Tibial artery (tissue), 4 donors: ENCODE measurements around the gene SDK1.

Source experiments
- DNase-seq, 2 donors: peaks; one replicate each; pipeline ENCODE4 v3.0.0-alpha.2; 2019
- H3K27ac ChIP-seq, 2 donors: fragments of 200-600 bp; sonication (generic) in 1 of 2; 1 replicate in 1 of 2; 2 replicates in 1 of 2; pipeline ENCODE4 v1.5.1; 2018 to 2019; ENCODE audit warnings: mild to moderate bottlenecking in 1 of 2
- H3K27me3 ChIP-seq, 2 donors: fragments of 200-600 bp; sonication (generic) in 1 of 2; one replicate each; pipeline versions ENCODE4 v1.5.1 to v1.6.0; 2016 to 2019
- H3K36me3 ChIP-seq, 3 donors: fragments of 200-600 bp; sonication (generic) in 2 of 3; one replicate each; pipeline ENCODE4 v1.5.1; 2016 to 2019; ENCODE audit warnings: mild to moderate bottlenecking in 2 of 3
- H3K4me1 ChIP-seq, 4 donors: fragments of 200-600 bp; sonication (generic) in 2 of 4; 1 replicate in 3 of 4; 2 replicates in 1 of 4; pipeline ENCODE4 v1.5.1; 2016 to 2019
- H3K4me3 ChIP-seq, 2 donors: fragments of 200-600 bp; sonication (generic) in 1 of 2; 1 replicate in 1 of 2; 2 replicates in 1 of 2; pipeline ENCODE4 v1.5.1; 2018 to 2019; ENCODE audit warnings: mild to moderate bottlenecking in 2 of 2
- H3K9me3 ChIP-seq, 3 donors: fragments of 200-600 bp; sonication (generic) in 1 of 3; one replicate each; pipeline ENCODE4 v1.5.1; 2016 to 2019
- intact Hi-C: fragments of 100-400 bp; cut with DNase I; formaldehyde crosslinking; loops from one replicate; pipeline ENCODE4 v1.15.0; 2023; ENCODE audit warnings: low total_unique reads
- TF ChIP-seq, protein P1 (sequence below), 2 experiments: fragments of 200-600 bp in 1 of 2; fragments of 450-650 bp in 1 of 2; IDR thresholded peaks; one replicate each; pipeline ENCODE4 v1.5.1; 2017 to 2019; ENCODE audit warnings: antibody characterized with exemption in 2 of 2, mild to moderate bottlenecking in 1 of 2, moderate library complexity in 1 of 2

The SDK1 gene

GRCh38 chr7:3893789-3894153, 592.7 kb downstream of the SDK1 start:
- TF ChIP-seq, protein P1, sequence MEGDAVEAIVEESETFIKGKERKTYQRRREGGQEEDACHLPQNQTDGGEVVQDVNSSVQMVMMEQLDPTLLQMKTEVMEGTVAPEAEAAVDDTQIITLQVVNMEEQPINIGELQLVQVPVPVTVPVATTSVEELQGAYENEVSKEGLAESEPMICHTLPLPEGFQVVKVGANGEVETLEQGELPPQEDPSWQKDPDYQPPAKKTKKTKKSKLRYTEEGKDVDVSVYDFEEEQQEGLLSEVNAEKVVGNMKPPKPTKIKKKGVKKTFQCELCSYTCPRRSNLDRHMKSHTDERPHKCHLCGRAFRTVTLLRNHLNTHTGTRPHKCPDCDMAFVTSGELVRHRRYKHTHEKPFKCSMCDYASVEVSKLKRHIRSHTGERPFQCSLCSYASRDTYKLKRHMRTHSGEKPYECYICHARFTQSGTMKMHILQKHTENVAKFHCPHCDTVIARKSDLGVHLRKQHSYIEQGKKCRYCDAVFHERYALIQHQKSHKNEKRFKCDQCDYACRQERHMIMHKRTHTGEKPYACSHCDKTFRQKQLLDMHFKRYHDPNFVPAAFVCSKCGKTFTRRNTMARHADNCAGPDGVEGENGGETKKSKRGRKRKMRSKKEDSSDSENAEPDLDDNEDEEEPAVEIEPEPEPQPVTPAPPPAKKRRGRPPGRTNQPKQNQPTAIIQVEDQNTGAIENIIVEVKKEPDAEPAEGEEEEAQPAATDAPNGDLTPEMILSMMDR (IDR thresholded peaks at IDR 0.05), result no peak
- Histone ChIP-seq H3K36me3 (no peaks in the 10 kb centered on the region), H3K9me3 (no peaks in the 10 kb centered on the region), H3K4me1 (peaks cover 0 to 19% (median 4%) of the 10 kb centered on the region in 4 donors), H3K27me3 (no peaks in the 10 kb centered on the region), H3K4me3 (no peak overlapping the region), H3K27ac (no peak overlapping the region)
- DNase-seq, result no peak
- intact Hi-C loops, result no loop called here

- intact Hi-C loops, result loop anchor here (5.0 kb wide), 1 partner anchor 593 kb away; the partner anchor contains the start of gene SDK1
Observed at GRCh38 chr7:3895341-3896116, 594.5 kb downstream of the SDK1 start.

DNA sequence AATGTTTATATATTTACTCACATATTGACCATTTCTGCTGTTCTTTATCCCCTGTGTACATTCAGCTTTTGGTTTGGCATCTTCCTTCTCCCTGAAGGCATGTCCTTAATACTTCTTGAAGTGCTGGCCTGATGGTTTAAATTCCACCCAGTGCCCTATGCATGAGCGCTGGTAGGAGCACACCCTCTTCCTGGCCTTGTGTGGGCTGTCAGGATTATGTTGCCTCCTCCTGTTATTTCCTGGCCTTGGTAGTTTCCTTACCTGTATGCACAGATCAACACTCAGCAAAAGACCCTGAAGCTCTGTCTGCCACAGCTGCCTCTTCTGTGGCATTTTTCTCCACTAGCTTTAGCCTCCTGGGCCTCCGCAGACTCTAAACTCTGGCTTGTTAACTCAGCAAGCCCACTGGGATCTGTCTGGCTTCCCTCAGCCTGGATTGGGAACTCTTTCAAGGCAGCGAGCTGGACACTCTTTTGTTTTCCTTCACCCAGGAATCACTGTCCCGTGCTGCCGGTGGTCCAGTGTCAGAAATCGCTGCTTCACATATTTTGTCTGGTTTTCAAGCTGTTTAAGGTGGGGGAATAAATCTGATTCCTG, 595.2 kb downstream of the SDK1 start:
- H3K4me3 ChIP-seq, result no peak overlapping the region
- H3K27ac ChIP-seq, result peak overlapping the region in 1 of 2 donors; percentile 15
- H3K27me3 ChIP-seq, result no peaks in the 10 kb centered on the region
- DNase-seq, result no peak
- TF ChIP-seq, protein P1 (IDR thresholded peaks at IDR 0.05), result no peak
- H3K4me1 ChIP-seq, result peaks cover 0 to 19% (median 4%) of the 10 kb centered on the region in 4 donors
- intact Hi-C loops, result loop anchor here (5.0 kb wide), 1 partner anchor 594 kb away; the partner anchor contains the start of gene SDK1
- H3K36me3 ChIP-seq, result no peaks in the 10 kb centered on the region
- no peaks in the 10 kb centered on the region for H3K9me3 ChIP-seq

More at GRCh38 chr7:3895341-3896116, 594.5 kb downstream of the SDK1 start:
- H3K4me3 ChIP-seq, result no peak overlapping the region
- H3K36me3 ChIP-seq, result no peaks in the 10 kb centered on the region
- no peaks in the 10 kb centered on the region for H3K27me3 ChIP-seq
- peak overlapping the region in 1 of 2 donors; percentile 15 for H3K27ac ChIP-seq
- no peak for DNase-seq
- TF ChIP-seq, protein P1 (IDR thresholded peaks at IDR 0.05), result no peak
- no peaks in the 10 kb centered on the region for H3K9me3 ChIP-seq
- peaks cover 0 to 19% (median 4%) of the 10 kb centered on the region in 4 donors for H3K4me1 ChIP-seq

GRCh38 chr7:3897430-3898372, 596.6 kb downstream of the SDK1 start:
- DNase-seq, result no peak
- Histone ChIP-seq H3K27me3 (no peaks in the 10 kb centered on the region), H3K4me3 (no peak overlapping the region), H3K36me3 (no peaks in the 10 kb centered on the region), H3K27ac (no peak overlapping the region), H3K9me3 (no peaks in the 10 kb centered on the region), H3K4me1 (peaks cover 0 to 14% (median 4%) of the 10 kb centered on the region in 4 donors)
- TF ChIP-seq, protein P1 (IDR thresholded peaks at IDR 0.05), result peak; percentile 68 to 82
- intact Hi-C loops, result loop anchor here (5.0 kb wide), 1 partner anchor 595 kb away; the partner anchor contains the start of gene SDK1

- H3K9me3 ChIP-seq, result no peaks in the 10 kb centered on the region
- H3K4me3 ChIP-seq, result no peak overlapping the region
- intact Hi-C loops, result loop anchor here (5.0 kb wide), 1 partner anchor 597 kb away; the partner anchor contains the start of gene SDK1
- H3K4me1 ChIP-seq, result peaks cover 0 to 14% (median 4%) of the 10 kb centered on the region in 4 donors
- H3K36me3 ChIP-seq, result no peaks in the 10 kb centered on the region
- H3K27me3 ChIP-seq, result no peaks in the 10 kb centered on the region
- H3K27ac ChIP-seq, result no peak overlapping the region
- TF ChIP-seq, protein P1 (IDR thresholded peaks at IDR 0.05), result no peak
- no peak for DNase-seq
Observed at GRCh38 chr7:3899559-3899991, 598.5 kb downstream of the SDK1 start.
